Stimulated activated memory B cell treated with anti-CD40 and anti-IgM and Interleukin-4, amounts not matched to agents 10 μg/mL and 1 μg/mL and 100 μg/mL, for 72 hours (primary cell): ENCODE measurements around the gene RAB40C.

ENCODE experiments used
- ATAC-seq: fragments of 150-1000 bp; cut with Tn5 transposase; 2 replicates; pipeline ENCODE4 v1.10.0; 2021
- H3K27ac Mint-ChIP-seq: one replicate; pipeline ENCODE4 v1.8.0; 2022; ENCODE audit warnings: mild to moderate bottlenecking, mixed read lengths
- H3K27me3 Mint-ChIP-seq: one replicate; pipeline ENCODE4 v1.8.0; 2022; ENCODE audit warnings: mixed read lengths
- H3K36me3 Mint-ChIP-seq: one replicate; pipeline ENCODE4 v1.8.0; 2022; ENCODE audit warnings: mixed read lengths
- H3K4me1 Mint-ChIP-seq: one replicate; pipeline ENCODE4 v1.8.0; 2022; ENCODE audit warnings: mixed read lengths
- H3K4me3 Mint-ChIP-seq: one replicate; pipeline ENCODE4 v1.8.0; 2022; ENCODE audit warnings: mild to moderate bottlenecking, moderate library complexity, mixed read lengths
- H3K9me3 Mint-ChIP-seq: one replicate; pipeline ENCODE4 v1.8.0; 2022; ENCODE audit warnings: mixed read lengths

The RAB40C gene

DNA sequence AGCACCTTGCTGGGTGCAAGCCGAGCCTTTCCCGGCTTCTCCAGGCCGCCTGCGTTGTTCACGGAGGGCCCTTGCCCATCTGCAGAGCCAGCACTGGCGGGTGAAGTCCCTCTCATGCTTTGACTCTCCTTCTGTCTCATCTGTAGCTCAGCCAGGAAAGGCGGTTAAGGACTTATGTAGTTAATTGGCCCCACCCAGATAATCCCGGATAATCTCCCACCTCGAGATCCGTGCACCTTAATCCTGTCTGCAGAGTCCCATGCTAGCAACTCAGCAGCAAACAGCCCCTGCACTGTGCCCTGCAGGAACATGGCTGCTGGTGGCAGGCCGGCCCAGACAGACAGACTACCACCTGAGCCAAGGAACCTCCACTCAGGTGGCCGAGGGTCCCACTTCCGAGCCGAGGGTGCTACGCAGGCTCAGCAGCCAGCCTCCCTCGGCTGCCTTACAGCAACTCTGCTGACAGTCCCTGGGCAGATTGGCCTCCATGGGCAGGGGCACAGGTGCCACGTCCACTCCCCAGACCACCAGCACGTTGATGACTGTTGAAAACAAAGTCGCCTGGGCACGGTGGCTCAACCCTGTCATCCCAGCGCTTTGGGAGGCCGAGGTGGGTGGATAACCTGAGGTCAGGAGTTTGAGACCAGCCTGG, 16.9 kb downstream of the RAB40C start:
- Mint-ChIP-seq H3K9me3 (peaks cover 3% of the 10 kb centered on the region), H3K27me3 (no peaks in the 10 kb centered on the region), H3K4me1 (peaks cover 40% of the 10 kb centered on the region), H3K27ac (no peak overlapping the region), H3K4me3 (no peak overlapping the region), H3K36me3 (peaks cover 12% of the 10 kb centered on the region)
- no peak for ATAC-seq

DNA sequence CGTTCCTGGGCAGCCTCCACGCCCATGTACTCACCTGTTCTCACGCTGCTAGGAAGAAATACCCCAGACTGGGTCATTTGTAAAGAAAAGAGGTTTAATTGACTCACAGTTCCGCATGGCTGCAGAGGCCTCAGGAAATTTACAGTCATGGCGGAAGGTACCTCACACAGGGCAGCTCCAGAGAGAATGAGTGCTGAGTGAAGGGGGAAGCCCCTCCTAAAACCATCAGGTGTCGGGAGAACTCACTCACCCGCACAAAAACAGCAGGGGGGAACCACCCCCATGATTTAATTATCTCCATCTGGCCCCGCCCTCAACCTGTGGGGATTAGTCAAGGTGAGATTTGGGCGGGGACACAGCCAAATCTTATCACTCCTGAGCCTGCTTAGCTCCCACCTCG, 18.2 kb downstream of the RAB40C start:
- peaks cover 11% of the 10 kb centered on the region for H3K36me3 Mint-ChIP-seq
- H3K9me3 Mint-ChIP-seq, result peaks cover 3% of the 10 kb centered on the region
- H3K27ac Mint-ChIP-seq, result no peak overlapping the region
- H3K4me1 Mint-ChIP-seq, result peaks cover 34% of the 10 kb centered on the region
- no peaks in the 10 kb centered on the region for H3K27me3 Mint-ChIP-seq
- peak; percentile 76 for ATAC-seq
- no peak overlapping the region for H3K4me3 Mint-ChIP-seq

DNA sequence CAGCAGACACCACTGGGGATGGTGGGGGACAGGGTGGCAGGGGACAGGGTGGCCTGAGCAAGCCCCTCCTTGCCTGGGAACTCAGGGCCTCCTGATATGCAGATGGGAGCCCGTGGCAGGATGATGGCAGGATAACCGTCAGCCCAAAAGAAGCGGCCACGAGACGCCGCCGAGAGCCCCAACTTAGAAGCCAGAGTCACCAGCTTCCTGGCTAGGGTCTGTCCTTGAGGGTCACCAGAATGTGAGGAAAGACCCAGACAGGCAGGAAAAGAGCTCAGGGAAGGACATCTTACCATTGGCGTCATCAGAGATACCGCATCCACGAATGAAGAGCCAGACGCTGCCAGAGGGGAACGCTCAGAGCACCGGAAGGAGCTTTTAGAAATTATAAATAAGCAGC, 19.4 kb downstream of the RAB40C start:
- Mint-ChIP-seq H3K36me3 (peaks cover 15% of the 10 kb centered on the region), H3K4me3 (no peak overlapping the region), H3K27me3 (no peaks in the 10 kb centered on the region), H3K27ac (no peak overlapping the region), H3K9me3 (peaks cover 3% of the 10 kb centered on the region), H3K4me1 (peaks cover 25% of the 10 kb centered on the region)
- no peak for ATAC-seq

DNA sequence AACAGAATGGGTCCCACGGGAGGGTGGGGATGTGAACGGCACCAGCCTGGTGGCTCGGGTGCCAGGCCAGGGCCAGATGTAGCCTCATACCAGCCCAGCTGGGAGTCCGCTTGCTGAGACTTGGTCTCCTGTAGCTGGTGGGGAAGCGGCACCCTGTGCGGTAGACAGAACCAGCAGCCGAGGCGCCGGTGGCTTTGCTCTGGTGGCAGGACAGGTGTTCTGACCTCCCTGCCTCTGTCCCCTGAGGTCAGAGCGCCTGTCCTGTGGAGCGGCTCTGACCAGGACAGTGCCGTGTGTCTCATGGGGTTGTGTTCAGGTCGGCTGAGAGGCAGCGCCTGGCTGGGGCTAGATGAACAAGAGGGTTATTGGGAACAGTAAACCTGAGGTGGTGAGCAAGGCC, 20.1 kb downstream of the RAB40C start:
- no peak for ATAC-seq
- peaks cover 3% of the 10 kb centered on the region for H3K9me3 Mint-ChIP-seq
- no peak overlapping the region for H3K27ac Mint-ChIP-seq
- H3K4me3 Mint-ChIP-seq, result no peak overlapping the region
- H3K4me1 Mint-ChIP-seq, result peaks cover 31% of the 10 kb centered on the region
- peaks cover 21% of the 10 kb centered on the region for H3K36me3 Mint-ChIP-seq
- H3K27me3 Mint-ChIP-seq, result no peaks in the 10 kb centered on the region

DNA sequence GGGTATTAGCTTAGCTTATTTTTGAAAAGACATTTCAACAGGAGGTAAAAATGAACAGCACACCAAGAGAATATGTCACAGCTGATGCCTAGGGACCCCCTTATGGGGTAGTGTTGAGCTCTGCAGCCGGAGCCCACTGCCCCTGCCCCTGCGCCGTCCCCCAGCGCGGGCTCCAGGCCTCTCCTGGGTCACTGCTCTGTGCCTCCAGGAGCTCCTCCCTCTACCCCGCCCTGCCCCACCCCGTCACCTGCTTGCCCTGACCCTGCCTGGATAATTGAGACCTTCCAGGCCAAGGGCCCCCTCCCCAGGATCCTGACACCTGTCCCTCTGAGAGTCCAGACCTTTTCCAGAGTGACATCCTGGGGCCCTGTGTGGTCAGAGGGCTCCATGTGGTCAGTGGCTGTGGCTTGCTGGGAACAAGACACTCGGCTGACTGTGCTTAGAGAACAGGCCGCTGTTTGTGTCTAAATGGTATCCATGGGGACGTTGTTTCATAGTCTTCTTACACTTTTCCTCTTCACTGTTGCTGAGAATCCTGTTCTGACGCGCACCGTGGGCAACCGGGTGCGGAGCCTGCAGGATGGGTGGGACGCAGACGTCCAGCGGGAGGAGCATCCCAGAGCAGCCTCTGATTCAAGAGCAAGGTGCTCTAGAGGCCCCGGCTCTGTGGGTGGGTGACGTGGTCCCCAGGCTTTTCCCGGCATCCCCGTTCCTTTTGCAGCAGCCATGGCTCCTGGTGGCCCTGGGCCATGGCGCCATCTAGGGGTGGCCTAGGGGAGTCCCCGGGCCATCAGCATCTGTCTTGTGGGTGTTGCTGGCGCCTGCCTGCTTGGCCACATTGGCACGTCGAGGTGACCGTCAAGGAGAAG, 20.9 kb downstream of the RAB40C start:
- ATAC-seq, result no peak
- H3K9me3 Mint-ChIP-seq, result no peaks in the 10 kb centered on the region
- no peaks in the 10 kb centered on the region for H3K27me3 Mint-ChIP-seq
- peaks cover 15% of the 10 kb centered on the region for H3K36me3 Mint-ChIP-seq
- H3K4me1 Mint-ChIP-seq, result peaks cover 36% of the 10 kb centered on the region
- H3K27ac Mint-ChIP-seq, result no peak overlapping the region
- no peak overlapping the region for H3K4me3 Mint-ChIP-seq

- Mint-ChIP-seq H3K27ac (peak overlapping the region; percentile 57), H3K36me3 (peaks cover 15% of the 10 kb centered on the region), H3K4me1 (peaks cover 21% of the 10 kb centered on the region), H3K27me3 (no peaks in the 10 kb centered on the region), H3K4me3 (no peak overlapping the region), H3K9me3 (no peaks in the 10 kb centered on the region)
- peak; percentile 76 for ATAC-seq
These were observed 25.3 kb downstream of the RAB40C start for GRCh38 chr16:615122-615521.

DNA sequence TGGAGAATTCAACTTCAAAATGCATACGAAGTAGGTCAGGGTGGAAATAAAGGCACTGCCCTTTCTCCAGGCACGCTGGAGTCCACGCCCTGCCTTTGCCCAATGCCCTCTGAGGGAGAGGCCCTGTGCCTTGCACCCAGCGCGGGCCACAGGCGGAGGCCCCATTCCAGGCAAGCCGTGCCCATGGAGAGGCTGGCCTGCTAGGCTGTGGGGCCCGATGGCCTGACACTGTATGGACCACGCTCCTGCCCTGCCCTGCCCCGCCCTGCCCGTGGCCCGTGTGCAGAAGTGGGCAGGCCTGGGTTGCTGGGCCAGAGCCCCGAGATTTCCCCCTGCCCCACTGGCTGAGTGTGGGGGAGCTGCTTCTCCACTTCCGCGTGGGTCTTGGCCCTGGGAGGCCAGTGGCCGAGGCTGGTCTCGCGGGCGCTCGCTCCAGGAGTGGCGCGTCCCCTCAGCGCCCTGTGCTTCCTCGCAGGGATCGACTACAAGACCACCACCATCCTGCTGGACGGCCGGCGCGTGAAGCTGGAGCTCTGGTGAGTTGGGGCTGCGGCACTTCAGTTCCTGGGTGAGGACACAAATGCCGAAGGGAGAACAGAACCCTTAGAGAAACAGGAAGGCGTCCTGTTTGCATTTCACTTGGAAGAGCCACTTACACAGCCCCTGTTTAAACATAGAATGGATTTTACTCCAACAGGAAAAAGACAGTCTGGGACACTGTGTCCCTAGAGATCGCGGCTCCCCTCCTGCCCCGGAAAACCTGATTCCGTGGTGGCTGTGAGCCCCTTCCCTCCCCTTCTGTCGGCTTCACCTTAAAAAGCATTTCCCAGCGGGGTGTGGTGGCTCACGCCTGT, 27.1 kb downstream of the RAB40C start:
- Mint-ChIP-seq H3K4me3 (no peak overlapping the region), H3K27ac (no peak overlapping the region), H3K36me3 (peaks cover 15% of the 10 kb centered on the region), H3K9me3 (no peaks in the 10 kb centered on the region), H3K4me1 (peaks cover 11% of the 10 kb centered on the region), H3K27me3 (no peaks in the 10 kb centered on the region)
- ATAC-seq, result no peak

DNA sequence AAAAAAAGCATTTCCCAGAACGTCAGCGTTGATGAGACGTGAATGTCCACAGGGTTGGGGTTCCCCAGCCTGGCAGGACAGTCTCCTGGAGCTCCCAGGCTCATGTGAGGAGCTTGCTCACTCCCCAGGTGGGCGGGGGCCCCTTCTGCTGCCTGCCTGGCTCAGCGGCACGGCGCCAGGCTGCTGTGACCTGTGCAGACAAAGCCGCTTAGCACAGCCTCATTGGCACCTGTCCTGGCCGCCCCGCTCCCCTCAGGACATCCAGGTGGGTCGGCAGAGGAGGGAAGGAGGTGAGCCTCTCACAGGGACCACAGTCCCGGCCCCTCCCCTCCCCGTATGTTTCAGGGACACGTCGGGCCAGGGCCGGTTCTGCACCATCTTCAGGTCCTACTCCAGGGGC, 28.0 kb downstream of the RAB40C start:
- Mint-ChIP-seq H3K27me3 (no peaks in the 10 kb centered on the region), H3K27ac (no peak overlapping the region), H3K36me3 (peaks cover 15% of the 10 kb centered on the region), H3K4me3 (no peak overlapping the region), H3K4me1 (peaks cover 11% of the 10 kb centered on the region), H3K9me3 (no peaks in the 10 kb centered on the region)
- ATAC-seq, result no peak

GRCh38 chr16:619476-620100, 29.7 kb downstream of the RAB40C start:
- Mint-ChIP-seq H3K27ac (no peak overlapping the region), H3K9me3 (no peaks in the 10 kb centered on the region), H3K4me1 (peaks cover 9% of the 10 kb centered on the region), H3K36me3 (peaks cover 5% of the 10 kb centered on the region), H3K27me3 (no peaks in the 10 kb centered on the region), H3K4me3 (no peak overlapping the region)
- ATAC-seq, result no peak

DNA sequence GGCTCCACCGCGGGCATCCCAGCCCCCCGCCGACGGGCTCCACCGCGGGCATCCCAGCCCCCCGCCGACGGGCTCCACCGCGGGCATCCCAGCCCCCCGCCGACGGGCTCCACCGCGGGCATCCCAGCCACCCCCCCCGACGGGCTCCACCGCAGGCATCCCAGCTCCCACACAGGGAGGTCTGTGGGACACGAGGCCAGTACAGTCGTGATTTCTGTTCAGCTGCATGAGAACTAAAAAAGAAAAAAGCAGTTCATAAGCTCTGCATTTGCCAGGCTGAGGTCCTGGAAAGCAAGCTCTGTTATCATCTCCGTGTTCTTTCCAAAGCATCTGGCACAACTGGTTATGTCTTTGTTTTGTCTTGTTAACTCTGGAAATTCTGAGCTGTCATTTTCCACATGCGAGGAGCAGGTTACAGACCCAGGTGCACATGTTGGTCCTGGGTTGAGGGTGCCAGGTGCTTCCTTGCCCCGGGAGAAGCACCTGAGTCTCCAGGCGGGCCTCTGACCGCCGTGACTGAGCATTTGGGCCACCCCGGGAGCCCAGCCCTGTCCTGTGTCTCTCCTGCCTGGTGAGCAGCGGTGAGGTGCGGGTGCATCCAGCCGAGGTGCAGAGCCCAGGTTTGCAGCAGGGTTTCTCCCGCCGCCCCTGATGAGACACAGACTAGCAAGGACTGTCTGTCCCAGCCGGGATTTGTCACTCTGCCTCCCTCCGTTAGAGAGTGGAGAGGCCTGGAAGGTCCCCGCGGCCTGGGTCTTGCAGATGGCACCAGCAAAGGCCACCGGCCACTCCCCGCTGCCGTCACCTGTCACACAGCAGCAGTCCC, 31.0 kb downstream of the RAB40C start:
- Mint-ChIP-seq H3K9me3 (no peaks in the 10 kb centered on the region), H3K4me1 (no peaks in the 10 kb centered on the region), H3K27me3 (no peaks in the 10 kb centered on the region), H3K4me3 (no peak overlapping the region), H3K36me3 (peaks cover 3% of the 10 kb centered on the region), H3K27ac (no peak overlapping the region)
- no peak for ATAC-seq

GRCh38 chr16:621526-622105, 31.8 kb downstream of the RAB40C start:
- no peaks in the 10 kb centered on the region for H3K9me3 Mint-ChIP-seq
- no peak overlapping the region for H3K27ac Mint-ChIP-seq
- peaks cover 9% of the 10 kb centered on the region for H3K36me3 Mint-ChIP-seq
- H3K4me3 Mint-ChIP-seq, result no peak overlapping the region
- H3K27me3 Mint-ChIP-seq, result no peaks in the 10 kb centered on the region
- ATAC-seq, result no peak
- H3K4me1 Mint-ChIP-seq, result no peaks in the 10 kb centered on the region

DNA sequence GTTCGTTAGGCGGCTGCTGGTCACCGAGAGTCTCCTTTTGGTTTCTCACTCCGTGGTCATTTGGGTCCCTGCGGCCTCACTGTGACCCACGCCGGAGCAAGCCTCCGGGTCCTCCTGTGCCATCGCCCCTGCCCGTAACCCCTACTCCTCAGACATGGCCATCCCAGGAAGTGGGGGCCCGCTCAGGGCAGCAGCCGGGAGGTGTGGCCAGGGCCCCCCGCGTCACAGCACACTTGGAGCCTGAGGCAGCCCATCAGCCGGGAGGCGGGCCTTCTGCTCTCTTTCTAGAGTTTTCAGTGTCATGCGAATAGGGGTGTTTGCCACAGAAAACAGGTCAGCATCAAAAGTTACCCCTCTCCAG, 33.0 kb downstream of the RAB40C start:
- H3K4me3 Mint-ChIP-seq, result no peak overlapping the region
- no peaks in the 10 kb centered on the region for H3K4me1 Mint-ChIP-seq
- peaks cover 22% of the 10 kb centered on the region for H3K36me3 Mint-ChIP-seq
- H3K27ac Mint-ChIP-seq, result no peak overlapping the region
- no peaks in the 10 kb centered on the region for H3K27me3 Mint-ChIP-seq
- H3K9me3 Mint-ChIP-seq, result no peaks in the 10 kb centered on the region
- ATAC-seq, result no peak

DNA sequence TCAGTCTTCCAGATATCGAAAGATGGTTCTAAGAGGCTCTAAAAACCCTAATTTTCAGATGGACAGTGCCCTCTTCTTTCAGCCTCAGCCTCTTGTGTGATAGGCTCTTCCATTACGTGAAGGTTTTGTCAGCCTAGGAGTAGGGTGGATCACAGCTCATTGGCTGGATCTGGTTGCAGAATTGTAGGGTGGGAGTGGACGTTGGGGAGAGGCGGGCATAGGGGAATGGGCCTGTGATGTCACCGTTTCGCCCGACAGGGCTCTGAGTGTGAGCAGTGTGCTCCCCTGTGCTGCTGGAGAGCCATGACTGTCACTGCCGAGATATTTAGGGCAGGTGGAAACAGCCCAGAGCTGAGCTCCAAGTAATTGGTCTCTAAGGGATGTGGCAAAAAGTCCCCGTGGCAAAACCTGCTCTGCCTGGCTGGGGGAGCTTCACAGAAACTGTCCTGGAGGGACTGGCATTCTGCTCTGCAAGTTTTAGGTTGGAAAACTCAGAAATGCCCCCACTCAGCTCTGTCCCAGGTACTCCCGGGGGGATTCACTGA, 34.7 kb downstream of the RAB40C start:
- Mint-ChIP-seq H3K27ac (no peak overlapping the region), H3K27me3 (no peaks in the 10 kb centered on the region), H3K4me1 (no peaks in the 10 kb centered on the region), H3K36me3 (peaks cover 23% of the 10 kb centered on the region), H3K9me3 (no peaks in the 10 kb centered on the region), H3K4me3 (no peak overlapping the region)
- ATAC-seq, result no peak
